DND-41 (cell line): ENCODE results near the gene METTL25B.

Experiments used
- ATAC-seq: fragments of 200-7000 bp; cut with Tn5 transposase; 3 replicates; pipeline ENCODE4 v1.9.1; 2021; ENCODE audit warnings: low read depth; ENCODE audit not compliant: insufficient read depth
- DNase-seq: peaks from one replicate; pipeline ENCODE4 v3.0.0-alpha.2; 2020
- H2AFZ ChIP-seq: 2 replicates; pipeline ENCODE4 v1.6.0; 2012; ENCODE audit warnings: low read depth, low read length
- H3K27ac ChIP-seq: 2 replicates; pipeline ENCODE4 v1.5.1; 2012; ENCODE audit warnings: low read length, inconsistent platforms
- H3K27me3 ChIP-seq: fragments of 200-600 bp; sonication (generic); 2 replicates; pipeline ENCODE4 v1.6.0; 2012; ENCODE audit warnings: low read length, mild to moderate bottlenecking, inconsistent platforms; ENCODE audit not compliant: insufficient read depth, poor library complexity
- H3K36me3 ChIP-seq: 2 replicates; pipeline ENCODE4 v1.5.1; 2012; ENCODE audit warnings: low read length, inconsistent platforms; ENCODE audit not compliant: insufficient read depth
- H3K4me1 ChIP-seq: 2 replicates; pipeline ENCODE4 v1.5.1; 2012; ENCODE audit warnings: mild to moderate bottlenecking, low read length; ENCODE audit not compliant: insufficient read depth
- H3K4me2 ChIP-seq: 2 replicates; pipeline ENCODE4 v1.6.0; 2012; ENCODE audit warnings: mild to moderate bottlenecking, moderate library complexity, low read length, inconsistent platforms; ENCODE audit not compliant: insufficient read depth
- H3K4me3 ChIP-seq, 2 experiments: fragments of 200-600 bp in 1 of 2; shearing (Covaris generic) in 1 of 2; 2 replicates each; pipeline ENCODE4 v1.5.1; 2012 to 2016; ENCODE audit warnings: inconsistent platforms in 2 of 2, low read length in 2 of 2, mild to moderate bottlenecking in 2 of 2, low read depth in 1 of 2, moderate library complexity in 1 of 2
- H3K79me2 ChIP-seq: 2 replicates; pipeline ENCODE4 v1.6.0; 2012; ENCODE audit warnings: low read length, inconsistent platforms; ENCODE audit not compliant: insufficient read depth
- H3K9ac ChIP-seq: 2 replicates; pipeline ENCODE4 v1.6.0; 2012; ENCODE audit warnings: low read depth, mild to moderate bottlenecking, inconsistent platforms, low read length, moderate library complexity
- H3K9me3 ChIP-seq: 2 replicates; pipeline ENCODE4 v1.5.1; 2012; ENCODE audit warnings: low read length, moderate library complexity, mild to moderate bottlenecking, inconsistent platforms; ENCODE audit not compliant: insufficient read depth, severe bottlenecking
- H4K20me1 ChIP-seq: 2 replicates; pipeline ENCODE4 v1.6.0; 2012; ENCODE audit warnings: low read length; ENCODE audit not compliant: insufficient read depth
- EZH2 ChIP-seq: IDR thresholded peaks from 3 replicates; pipeline ENCODE4 v1.6.1; 2012; ENCODE audit warnings: borderline replicate concordance, low read depth, mild to moderate bottlenecking, moderate library complexity, low read length, inconsistent platforms; ENCODE audit not compliant: severe bottlenecking
- TF ChIP-seq, protein P1 (sequence below): IDR thresholded peaks from 2 replicates; pipeline ENCODE4 v1.5.1; 2012; ENCODE audit warnings: borderline replicate concordance, low read length, moderate library complexity, mild to moderate bottlenecking; ENCODE audit not compliant: poor library complexity, severe bottlenecking; ENCODE audit errors: extremely low read depth

The METTL25B gene

DNA sequence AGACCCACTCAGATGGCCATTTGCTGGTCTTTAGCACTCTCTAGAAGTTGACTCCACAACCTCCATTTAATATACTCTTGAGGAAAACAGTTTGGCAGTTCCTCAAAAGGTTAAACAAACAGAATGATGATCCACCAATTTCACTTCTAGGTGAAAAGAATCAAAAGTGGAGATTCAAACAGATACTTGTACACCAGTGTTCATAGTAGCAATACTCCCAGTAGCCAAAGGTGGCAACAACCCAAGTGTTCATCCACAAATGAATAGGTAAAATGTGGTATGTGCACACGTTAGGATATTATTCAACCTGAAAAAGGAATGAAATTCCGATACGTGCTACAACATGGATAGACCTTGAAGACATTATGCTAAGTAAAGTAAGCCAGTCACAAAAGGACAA lies 45.3 kb downstream of the METTL25B start:
- Histone ChIP-seq H3K4me1 (peaks cover 44% of the 10 kb centered on the region), H3K9ac (no peak overlapping the region), H3K36me3 (peaks cover 52% of the 10 kb centered on the region)

DNA sequence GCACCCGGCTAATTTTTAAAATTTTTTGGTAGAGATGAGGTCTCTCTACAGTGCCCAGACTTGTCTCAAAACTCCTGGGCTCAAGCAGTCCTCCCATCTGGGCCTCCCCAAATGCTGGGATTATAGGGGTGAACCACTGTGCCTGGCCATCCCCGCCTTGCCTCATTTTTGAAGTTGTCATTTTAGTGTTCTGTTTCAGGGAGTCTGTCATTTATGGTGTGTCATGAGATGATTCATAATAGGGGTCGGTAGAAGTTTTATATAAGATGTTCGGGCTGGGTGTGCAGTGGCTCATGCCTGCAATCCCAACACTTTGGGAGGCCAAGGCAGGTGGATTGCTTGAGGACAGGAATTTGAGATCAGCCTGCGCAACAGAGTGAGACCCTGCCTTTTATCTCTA lies 47.5 kb downstream of the METTL25B start:
- Histone ChIP-seq H3K4me1 (peaks cover 24% of the 10 kb centered on the region), H3K36me3 (peaks cover 41% of the 10 kb centered on the region), H3K4me2 (no peak overlapping the region), H3K9me3 (no peaks in the 10 kb centered on the region), H3K9ac (no peak overlapping the region), H4K20me1 (peaks cover 52% of the 10 kb centered on the region), H3K4me3 (no peak overlapping the region), H3K27ac (no peak overlapping the region), H3K79me2 (peaks cover 92% of the 10 kb centered on the region), H2AFZ (no peak overlapping the region), H3K27me3 (no peaks in the 10 kb centered on the region)
- no peak for ATAC-seq
- TF ChIP-seq, protein P1, sequence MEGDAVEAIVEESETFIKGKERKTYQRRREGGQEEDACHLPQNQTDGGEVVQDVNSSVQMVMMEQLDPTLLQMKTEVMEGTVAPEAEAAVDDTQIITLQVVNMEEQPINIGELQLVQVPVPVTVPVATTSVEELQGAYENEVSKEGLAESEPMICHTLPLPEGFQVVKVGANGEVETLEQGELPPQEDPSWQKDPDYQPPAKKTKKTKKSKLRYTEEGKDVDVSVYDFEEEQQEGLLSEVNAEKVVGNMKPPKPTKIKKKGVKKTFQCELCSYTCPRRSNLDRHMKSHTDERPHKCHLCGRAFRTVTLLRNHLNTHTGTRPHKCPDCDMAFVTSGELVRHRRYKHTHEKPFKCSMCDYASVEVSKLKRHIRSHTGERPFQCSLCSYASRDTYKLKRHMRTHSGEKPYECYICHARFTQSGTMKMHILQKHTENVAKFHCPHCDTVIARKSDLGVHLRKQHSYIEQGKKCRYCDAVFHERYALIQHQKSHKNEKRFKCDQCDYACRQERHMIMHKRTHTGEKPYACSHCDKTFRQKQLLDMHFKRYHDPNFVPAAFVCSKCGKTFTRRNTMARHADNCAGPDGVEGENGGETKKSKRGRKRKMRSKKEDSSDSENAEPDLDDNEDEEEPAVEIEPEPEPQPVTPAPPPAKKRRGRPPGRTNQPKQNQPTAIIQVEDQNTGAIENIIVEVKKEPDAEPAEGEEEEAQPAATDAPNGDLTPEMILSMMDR: no peak
- no peak for TF ChIP-seq EZH2
- no peak for DNase-seq

More for the DNA sequence above, 45.3 kb downstream of the METTL25B start:
- Histone ChIP-seq H2AFZ (no peak overlapping the region), H3K79me2 (peaks cover 94% of the 10 kb centered on the region), H4K20me1 (peaks cover 58% of the 10 kb centered on the region), H3K27ac (no peak overlapping the region), H3K4me3 (no peak overlapping the region), H3K9me3 (no peaks in the 10 kb centered on the region), H3K4me2 (no peak overlapping the region), H3K27me3 (no peaks in the 10 kb centered on the region)
- ATAC-seq: peak; percentile 50; the same call in 1 of the 3 replicates
- TF ChIP-seq, protein P1: peak; percentile 20
- TF ChIP-seq EZH2: no peak
- no peak for DNase-seq

DNA sequence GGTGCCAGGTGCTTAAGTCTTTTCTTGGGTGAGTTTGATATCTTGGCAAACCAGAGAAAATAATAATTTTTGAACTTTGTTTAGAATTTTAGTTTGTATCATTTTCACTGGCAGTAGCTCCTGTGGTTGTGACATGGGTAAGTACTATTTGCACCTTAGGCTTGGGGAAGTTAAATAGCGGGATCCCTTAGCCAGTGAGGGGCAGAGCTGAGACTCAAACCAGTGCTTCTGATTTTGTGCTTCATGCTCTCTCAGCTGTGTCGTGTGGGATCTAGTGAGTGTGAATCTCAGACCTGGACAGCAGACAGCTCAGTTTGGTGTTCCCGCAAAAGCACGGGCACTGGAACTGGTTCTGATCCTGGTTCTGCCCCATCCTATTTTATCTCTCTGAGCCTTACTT lies 48.7 kb downstream of the METTL25B start:
- H3K36me3 ChIP-seq: peaks cover 42% of the 10 kb centered on the region

More for the DNA sequence above, 48.7 kb downstream of the METTL25B start:
- TF ChIP-seq, protein P1: no peak
- TF ChIP-seq EZH2: no peak
- Histone ChIP-seq H3K79me2 (peaks cover 92% of the 10 kb centered on the region), H3K9me3 (no peaks in the 10 kb centered on the region), H4K20me1 (peaks cover 50% of the 10 kb centered on the region), H2AFZ (no peak overlapping the region), H3K4me2 (no peak overlapping the region), H3K27me3 (no peaks in the 10 kb centered on the region), H3K4me1 (peaks cover 14% of the 10 kb centered on the region; the same call in 1 of the 2 replicates), H3K9ac (no peak overlapping the region), H3K4me3 (no peak overlapping the region), H3K27ac (no peak overlapping the region)
- DNase-seq: no peak
- no peak for ATAC-seq
